MV-4-11 (cell line): ENCODE measurements around the gene RFX2.
"Not testable (repeated sequence)": the region's sequence is repeated elsewhere in the genome, so short reads cannot be mapped to it uniquely, and the experiment has no call there.

Experiments used
- DNase-seq: peaks from one replicate; lab custom pipeline; 2025; lab: John Stamatoyannopoulos, UW

RFX2 gene

GRCh38 chr19:6012426-6013170 is 97.7 kb downstream of the RFX2 start:
- DNase-seq: no peak

GRCh38 chr19:6011794-6012193 is 98.5 kb downstream of the RFX2 start:
- no peak for DNase-seq

GRCh38 chr19:6011206-6011605 is 99.1 kb downstream of the RFX2 start:
- DNase-seq: no peak

GRCh38 chr19:6010107-6010506 is 100.2 kb downstream of the RFX2 start:
- DNase-seq: no peak

- no peak for DNase-seq
Observed at GRCh38 chr19:6007866-6008265, 102.4 kb downstream of the RFX2 start.

- no peak for DNase-seq
Observed at GRCh38 chr19:6006896-6007295, 103.4 kb downstream of the RFX2 start.

GRCh38 chr19:6006070-6006446 is 104.2 kb downstream of the RFX2 start:
- not testable (repeated sequence) for DNase-seq

GRCh38 chr19:6005321-6006069 is 104.8 kb downstream of the RFX2 start:
- DNase-seq: no peak

- no peak for DNase-seq
Observed at GRCh38 chr19:6003976-6004375, 106.3 kb downstream of the RFX2 start.

- no peak for DNase-seq
Observed at GRCh38 chr19:6002591-6002990, 107.7 kb downstream of the RFX2 start.

GRCh38 chr19:6000228-6000847 is 110.0 kb downstream of the RFX2 start:
- DNase-seq: no peak

GRCh38 chr19:5999693-6000092 is 110.6 kb downstream of the RFX2 start:
- DNase-seq: no peak

GRCh38 chr19:5997371-5997770 is 112.9 kb downstream of the RFX2 start:
- no peak for DNase-seq

GRCh38 chr19:5996623-5997320 is 113.5 kb downstream of the RFX2 start:
- DNase-seq: no peak

- no peak for DNase-seq
Observed at GRCh38 chr19:5996102-5996501, 114.2 kb downstream of the RFX2 start.

GRCh38 chr19:5995606-5996005 is 114.7 kb downstream of the RFX2 start:
- no peak for DNase-seq

GRCh38 chr19:5994405-5995165 is 115.7 kb downstream of the RFX2 start:
- DNase-seq: no peak

- no peak for DNase-seq
Observed at GRCh38 chr19:5993648-5994358, 116.5 kb downstream of the RFX2 start.

GRCh38 chr19:5993201-5993600 is 117.1 kb downstream of the RFX2 start:
- DNase-seq: no peak

- DNase-seq: no peak
Observed at GRCh38 chr19:5992756-5993155, 117.5 kb downstream of the RFX2 start.

GRCh38 chr19:5991244-5991838 is 119.0 kb downstream of the RFX2 start:
- peak; percentile 26 for DNase-seq
